Measurements from ENCODE around the gene WDPCP.
"Not testable (repeated sequence)": the region's sequence is repeated elsewhere in the genome, so short reads cannot be mapped to it uniquely, and the experiment has no call there.

The WDPCP gene

GRCh38 chr2:63347361-63347760, 240.9 kb downstream of the WDPCP start:
- DNase-seq (ENCODE audit: low read depth): no peak

GRCh38 chr2:63346411-63346810, 241.9 kb downstream of the WDPCP start:
- no peak for DNase-seq (ENCODE audit: low read depth)

DNA sequence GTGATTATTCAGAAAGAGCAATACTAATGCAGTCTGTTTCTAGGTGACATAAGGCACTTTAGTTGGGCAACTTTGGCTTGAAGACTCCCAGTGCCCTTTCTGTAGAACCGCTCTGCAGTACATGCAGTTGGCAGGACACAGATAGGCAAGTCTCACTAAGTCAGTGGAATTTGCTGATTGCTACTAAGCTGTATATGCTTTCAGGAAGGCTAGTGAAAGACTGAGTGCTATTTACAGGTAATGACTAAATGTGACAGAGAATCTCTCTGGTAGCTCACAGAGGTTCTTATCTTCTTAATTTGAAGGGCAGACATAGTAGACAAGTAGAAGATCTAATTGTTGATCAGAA, 243.0 kb downstream of the WDPCP start:
- no peak for DNase-seq (ENCODE audit: low read depth)

DNA sequence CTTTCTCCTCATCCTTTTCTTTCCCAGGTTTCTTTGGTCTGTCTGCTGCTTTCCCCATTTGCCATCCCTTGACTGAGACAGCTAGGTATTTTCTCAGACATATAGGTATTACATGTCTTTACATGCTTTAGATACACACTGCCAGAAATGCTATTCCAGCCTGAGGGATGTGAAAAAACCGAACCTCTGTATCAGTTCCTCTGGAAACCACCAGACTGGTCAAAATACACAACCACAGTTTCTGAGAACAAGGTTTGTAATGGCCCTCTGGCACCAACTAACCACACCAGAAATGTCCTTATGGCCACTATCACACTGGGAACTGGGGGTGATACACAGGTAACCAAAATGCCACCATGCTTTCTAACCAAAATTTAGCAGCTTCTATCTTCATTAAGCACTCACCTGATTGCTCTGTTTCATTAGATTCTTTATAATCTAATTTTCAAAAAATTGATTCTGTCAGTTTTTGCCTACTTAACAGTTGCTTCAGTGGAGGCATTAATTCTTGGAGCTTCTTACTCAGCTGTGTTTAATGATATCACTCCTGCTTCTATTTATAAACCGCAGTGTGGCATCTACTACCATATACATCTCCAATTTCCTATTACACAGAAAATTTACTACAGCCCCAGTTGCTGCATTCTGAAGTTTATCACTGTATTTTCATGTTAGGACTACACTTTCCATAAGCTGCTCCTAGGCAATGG, 243.5 kb downstream of the WDPCP start:
- no peak for DNase-seq (ENCODE audit: low read depth)

- DNase-seq (ENCODE audit: low read depth): no peak
These were observed 244.7 kb downstream of the WDPCP start for GRCh38 chr2:63343397-63344109.

- DNase-seq (ENCODE audit: low read depth): no peak
These were observed 247.8 kb downstream of the WDPCP start for GRCh38 chr2:63340443-63340842.

DNA sequence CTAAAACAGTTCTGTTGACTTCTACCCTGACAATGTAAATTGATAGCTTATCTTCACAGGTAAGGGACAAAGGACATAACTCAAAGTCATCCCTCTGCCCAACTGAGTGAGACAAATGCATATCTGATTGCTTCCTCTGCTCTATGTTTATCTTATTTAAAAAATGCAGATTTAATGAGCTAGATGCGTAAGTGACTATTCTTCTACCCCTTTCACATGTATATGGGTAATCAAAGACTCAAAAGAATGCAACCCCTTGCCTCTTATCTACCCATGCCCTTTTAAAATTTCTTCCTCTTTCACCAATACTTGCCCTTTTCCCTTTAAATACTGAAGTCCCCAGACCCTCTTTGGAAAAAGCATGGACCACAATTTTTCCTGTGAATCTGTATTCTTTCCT, 253.4 kb downstream of the WDPCP start:
- no peak for DNase-seq (ENCODE audit: low read depth)

GRCh38 chr2:63326473-63326872, 261.8 kb downstream of the WDPCP start:
- DNase-seq (ENCODE audit: low read depth): no peak

- not testable (repeated sequence) for DNase-seq (ENCODE audit: low read depth)
These were observed 264.6 kb downstream of the WDPCP start for GRCh38 chr2:63323662-63324061.

DNA sequence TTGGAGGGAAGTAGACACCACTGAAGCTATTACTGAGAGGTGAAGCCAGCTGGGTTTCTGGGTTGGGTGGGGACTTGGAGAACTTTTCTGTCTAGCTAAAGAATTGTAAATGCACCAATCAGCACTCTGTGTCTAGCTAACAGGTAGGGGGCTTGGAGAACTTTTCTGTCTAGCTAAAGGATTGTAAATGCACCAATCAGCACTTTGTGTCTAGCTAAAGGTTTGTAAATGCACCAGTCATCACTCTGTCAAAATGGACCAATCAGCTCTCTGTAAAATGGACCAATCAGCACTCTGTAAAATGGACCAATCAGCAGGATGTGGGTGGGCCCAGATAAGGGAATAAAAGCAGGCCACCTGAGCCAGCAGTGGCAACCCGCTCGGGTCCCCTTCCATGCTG, 266.3 kb downstream of the WDPCP start:
- DNase-seq (ENCODE audit: low read depth): not testable (repeated sequence)

- DNase-seq (ENCODE audit: low read depth): no peak
These were observed 267.6 kb downstream of the WDPCP start for GRCh38 chr2:63320669-63321068.

DNA sequence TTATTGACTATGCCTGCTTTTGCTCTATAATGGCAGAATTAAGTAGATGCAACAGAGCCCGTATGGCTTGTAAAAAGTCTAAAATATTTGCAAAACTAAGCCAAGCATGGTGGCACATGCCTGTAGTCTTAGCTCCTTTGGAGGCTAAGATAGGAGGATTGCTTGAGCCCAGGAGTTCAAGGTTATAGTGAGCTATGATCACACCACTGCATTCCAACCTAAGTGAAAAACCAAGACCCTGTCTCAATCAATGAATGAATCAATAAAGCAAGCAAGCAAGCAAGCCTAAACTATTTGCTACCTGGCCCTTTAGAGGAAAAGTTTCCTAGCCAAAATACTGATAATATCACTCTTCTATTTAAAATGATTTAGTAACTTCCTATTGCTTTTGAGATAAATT, 277.7 kb downstream of the WDPCP start:
- DNase-seq (ENCODE audit: low read depth): no peak

GRCh38 chr2:63301481-63301880, 286.8 kb downstream of the WDPCP start:
- DNase-seq (ENCODE audit: low read depth): no peak

GRCh38 chr2:63300835-63301234, 287.4 kb downstream of the WDPCP start:
- no peak for DNase-seq (ENCODE audit: low read depth)

GRCh38 chr2:63287956-63288355, 300.3 kb downstream of the WDPCP start:
- no peak for DNase-seq (ENCODE audit: low read depth)

- not testable (repeated sequence) for DNase-seq (ENCODE audit: low read depth)
These were observed 301.8 kb downstream of the WDPCP start for GRCh38 chr2:63286520-63286919.

DNA sequence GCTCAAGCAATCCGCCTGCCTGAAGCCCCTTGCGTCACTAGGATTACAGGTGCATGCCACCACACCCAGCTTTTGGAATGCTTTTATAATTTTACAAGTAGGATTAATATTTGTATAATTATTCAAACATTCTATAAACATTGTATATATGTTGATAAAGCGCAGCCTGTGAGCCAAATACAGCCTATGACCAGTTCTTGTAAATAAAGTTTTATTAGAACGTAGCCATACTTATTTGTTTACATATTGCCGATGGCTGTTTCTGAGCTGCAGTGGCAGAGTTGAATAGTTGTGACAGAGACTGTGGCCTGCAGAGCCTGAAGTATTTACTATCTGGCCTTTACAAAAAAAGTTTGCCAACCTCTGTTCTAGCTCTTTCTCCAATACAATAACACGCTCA, 305.0 kb downstream of the WDPCP start:
- no peak for DNase-seq (ENCODE audit: low read depth)

GRCh38 chr2:63272560-63272959, 315.7 kb downstream of the WDPCP start:
- DNase-seq (ENCODE audit: low read depth): no peak

DNA sequence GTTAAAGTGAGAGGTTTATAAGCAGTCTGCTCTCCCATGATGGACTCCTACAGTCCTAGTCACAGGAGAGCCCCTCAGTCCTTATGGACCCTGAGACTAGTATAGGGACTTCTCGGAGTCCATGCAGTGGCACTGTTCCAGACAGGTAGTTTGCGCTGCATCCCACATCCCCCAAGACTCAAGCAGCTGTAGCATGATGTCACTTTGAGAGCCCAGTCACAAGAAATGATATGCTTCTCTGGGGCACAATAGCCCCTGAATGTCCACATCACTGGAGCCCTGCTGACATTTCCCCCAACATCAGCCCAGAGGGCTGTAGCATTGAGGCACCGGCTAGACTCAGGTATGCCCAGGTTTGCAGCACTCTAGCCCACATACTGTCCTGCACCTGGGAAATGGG, 317.6 kb downstream of the WDPCP start:
- DNase-seq (ENCODE audit: low read depth): no peak

- DNase-seq (ENCODE audit: low read depth): no peak
These were observed 319.3 kb downstream of the WDPCP start for GRCh38 chr2:63268946-63269345.

DNA sequence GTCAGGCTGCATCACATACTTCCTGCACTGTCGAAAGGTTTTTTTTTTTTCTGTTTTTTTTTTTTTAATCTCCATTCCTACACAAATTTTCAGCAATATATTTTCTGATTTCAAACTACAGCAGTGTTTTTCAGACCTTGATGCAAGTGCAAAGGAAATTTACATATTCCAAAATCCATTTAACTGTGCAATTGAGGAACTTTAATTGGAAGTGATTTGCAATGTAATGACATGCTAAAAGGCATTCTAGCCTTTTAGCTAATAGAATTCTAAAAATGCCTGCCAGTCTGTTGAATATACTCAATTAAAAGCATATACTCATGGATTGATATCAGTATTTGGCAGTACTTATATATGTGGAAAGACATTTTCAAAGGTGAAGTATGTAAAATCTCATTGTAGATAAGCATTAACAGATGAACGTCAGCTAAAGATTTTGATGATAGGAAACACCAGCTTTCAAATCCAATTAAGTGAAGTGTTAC, 327.1 kb downstream of the WDPCP start:
- DNase-seq (ENCODE audit: low read depth): no peak

DNA sequence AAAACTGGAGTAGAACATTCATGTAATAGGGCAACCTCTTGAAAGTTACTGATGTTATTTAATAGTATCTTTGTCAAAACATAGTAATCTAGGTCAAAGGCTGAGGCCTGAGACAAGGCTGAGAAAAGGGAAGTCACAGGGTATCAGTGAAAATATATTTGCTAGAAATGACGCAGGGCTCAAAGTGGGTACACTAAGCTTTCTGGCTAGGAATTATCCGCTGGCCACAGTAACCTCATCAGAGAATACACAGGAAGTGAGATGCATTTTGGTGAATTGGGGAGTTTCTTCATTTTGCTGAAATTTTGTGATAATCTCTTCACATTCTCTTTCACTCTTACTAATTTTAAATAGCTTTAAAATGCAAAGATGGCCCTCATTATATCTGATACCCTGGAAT, 330.8 kb downstream of the WDPCP start:
- DNase-seq (ENCODE audit: low read depth): no peak

GRCh38 chr2:63249161-63249560, 339.1 kb downstream of the WDPCP start:
- DNase-seq (ENCODE audit: low read depth): no peak

- no peak for DNase-seq (ENCODE audit: low read depth)
These were observed 345.5 kb downstream of the WDPCP start for GRCh38 chr2:63242747-63243146.

Measured in activated T-cell treated with anti-CD3 and anti-CD28 coated beads for 1 hour (primary cell).